Psoas muscle (tissue), 8 donors: ENCODE data around the gene ELMO1. TPM values are rescaled to one million over a fixed set of nuclear protein-coding genes. Genes with fewer than 3 reads are reported as not detected.

Source experiments
- ATAC-seq, 4 donors: fragments of 200-7000 bp; cut with Tn5 transposase; one replicate each; pipeline ENCODE4 v1.9.1; 2020; ENCODE audit warnings: moderate library complexity in 3 of 4, mild to moderate bottlenecking in 2 of 4
- DNase-seq, 2 donors: peaks; one replicate each; pipeline ENCODE4 v3.0.0-alpha.2; 2020
- H3K27ac ChIP-seq: fragments of 200-600 bp; one replicate; pipeline ENCODE4 v1.8.0; 2022
- H3K27me3 ChIP-seq, 3 donors: fragments of 200-600 bp in 1 of 3; one replicate each; pipeline versions ENCODE4 v1.6.1 to v1.8.0; 2013 to 2022; ENCODE audit warnings: low read length in 2 of 3, mild to moderate bottlenecking in 2 of 3, moderate library complexity in 1 of 3; ENCODE audit not compliant: insufficient read depth in 3 of 3
- H3K36me3 ChIP-seq, 2 donors: fragments of 200-600 bp in 1 of 2; one replicate each; pipeline versions ENCODE4 v1.6.1 to v1.8.0; 2013 to 2022; ENCODE audit warnings: low read depth in 1 of 2, mild to moderate bottlenecking in 1 of 2, moderate library complexity in 1 of 2; ENCODE audit not compliant: insufficient read depth in 1 of 2
- H3K4me1 ChIP-seq: fragments of 200-600 bp; one replicate; pipeline ENCODE4 v1.8.0; 2022
- H3K4me3 ChIP-seq: fragments of 200-600 bp; one replicate; pipeline ENCODE4 v1.8.0; 2022; ENCODE audit warnings: mild to moderate bottlenecking
- H3K9me3 ChIP-seq: fragments of 200-600 bp; one replicate; pipeline ENCODE4 v1.8.0; 2022
- WGBS, 3 donors: extraction: QIAGEN DNeasy Blood & Tissue Kit; methylation state at CpG; one replicate each; pipeline versions ENCODE4 v1.1.6 to v1.1.7; 2013; 5-methylcytosine and 5-hydroxymethylcytosine counted together
- intact Hi-C, 2 donors: fragments of 100-400 bp; cut with DNase I; formaldehyde crosslinking; loops; one replicate each; pipeline versions ENCODE4 v1.11.0 to v1.14.2; 2022
- polyA plus RNA-seq, 3 donors: library from polyadenylated mRNA; stranded (reverse); fragments of 200-250 nt; gene quantifications; one replicate each; pipeline ENCODE4 v1.2.3, GENCODE V29; 2013
- total RNA-seq, 4 donors: library from RNA; stranded (reverse); fragmentation: NEBNext Ultra II Directional in 2 of 4; extraction: Animal tissue kit (Norgen Biotek cat#: 25700) in 2 of 4; gene quantifications; one replicate each; pipeline versions ENCODE4 v1.2.1 to v1.2.4, GENCODE V29; 2021 to 2023
- TF ChIP-seq, protein P1 (sequence below): fragments of 200-600 bp; IDR thresholded peaks from one replicate; pipeline ENCODE4 v1.8.0; 2022; ENCODE audit warnings: antibody characterized with exemption
- donor health status: healthy with polysubstance abuse.
- donor health status: DM: no; HTN: no; CAD: no; lungs with moderate emphysema.
- donor health status: Bipolar disorder and iron deficiency.
- donor health status: healthy.
- donor health status: DM: yes; HTN: yes; CAD: no.
- donor health status: DM: no; HTN: no; CAD: no.
- donor health status: DM: no; HTN: no; CAD: no.
- donor health status: DM: yes; HTN: yes; CAD: no.

Gene ELMO1
- total and polyA plus RNA-seq, 7 donors, result 2.8 to 8.1 (median 6.9) TPM

DNA sequence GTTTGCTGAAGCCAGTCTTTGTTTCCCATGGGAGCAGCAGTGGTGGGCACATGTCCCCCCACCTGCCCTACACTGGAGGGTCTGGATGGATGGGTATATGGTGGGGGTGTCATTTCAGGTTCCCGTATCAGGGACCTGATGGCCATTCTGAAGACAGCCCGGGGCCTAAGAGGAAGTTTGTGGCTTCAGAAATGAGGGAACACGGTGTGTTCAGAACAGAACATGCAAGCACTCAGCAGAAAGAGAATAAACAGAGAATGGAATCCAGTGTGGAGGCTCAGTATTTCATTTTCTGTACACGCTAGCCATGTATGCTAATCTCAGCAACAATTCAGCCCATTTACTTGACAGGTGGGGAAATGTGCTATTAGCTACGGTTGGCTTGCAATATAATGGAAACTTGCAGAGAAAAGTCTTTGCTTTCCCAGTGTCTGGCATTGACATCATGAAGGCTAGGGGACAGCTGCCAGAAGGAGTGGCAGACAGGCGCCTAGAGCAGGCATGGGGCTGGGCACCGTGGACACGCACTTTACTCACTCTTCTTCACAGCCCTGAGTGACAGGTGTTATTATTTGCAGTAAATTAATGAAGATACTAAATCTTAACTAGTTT is 98.6 kb downstream of the ELMO1 start:
- Histone ChIP-seq H3K4me1 (no peaks in the 10 kb centered on the region), H3K27ac (no peak overlapping the region), H3K4me3 (no peak overlapping the region), H3K27me3 (no peaks in the 10 kb centered on the region), H3K36me3 (no peaks in the 10 kb centered on the region), H3K9me3 (no peaks in the 10 kb centered on the region)
- TF ChIP-seq, protein P1, sequence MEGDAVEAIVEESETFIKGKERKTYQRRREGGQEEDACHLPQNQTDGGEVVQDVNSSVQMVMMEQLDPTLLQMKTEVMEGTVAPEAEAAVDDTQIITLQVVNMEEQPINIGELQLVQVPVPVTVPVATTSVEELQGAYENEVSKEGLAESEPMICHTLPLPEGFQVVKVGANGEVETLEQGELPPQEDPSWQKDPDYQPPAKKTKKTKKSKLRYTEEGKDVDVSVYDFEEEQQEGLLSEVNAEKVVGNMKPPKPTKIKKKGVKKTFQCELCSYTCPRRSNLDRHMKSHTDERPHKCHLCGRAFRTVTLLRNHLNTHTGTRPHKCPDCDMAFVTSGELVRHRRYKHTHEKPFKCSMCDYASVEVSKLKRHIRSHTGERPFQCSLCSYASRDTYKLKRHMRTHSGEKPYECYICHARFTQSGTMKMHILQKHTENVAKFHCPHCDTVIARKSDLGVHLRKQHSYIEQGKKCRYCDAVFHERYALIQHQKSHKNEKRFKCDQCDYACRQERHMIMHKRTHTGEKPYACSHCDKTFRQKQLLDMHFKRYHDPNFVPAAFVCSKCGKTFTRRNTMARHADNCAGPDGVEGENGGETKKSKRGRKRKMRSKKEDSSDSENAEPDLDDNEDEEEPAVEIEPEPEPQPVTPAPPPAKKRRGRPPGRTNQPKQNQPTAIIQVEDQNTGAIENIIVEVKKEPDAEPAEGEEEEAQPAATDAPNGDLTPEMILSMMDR, result no peak
- WGBS, 3 donors, result 40 to 60% (median 49%) methylated on average over 8 of the region's 8 CpGs
- DNase-seq (no peak), ATAC-seq (no peak)
- intact Hi-C loops, result loop anchor here in 1 of 2 donors (5.0 kb wide), 1 partner anchor 97 kb away; the partner anchor contains the start of gene ELMO1

DNA sequence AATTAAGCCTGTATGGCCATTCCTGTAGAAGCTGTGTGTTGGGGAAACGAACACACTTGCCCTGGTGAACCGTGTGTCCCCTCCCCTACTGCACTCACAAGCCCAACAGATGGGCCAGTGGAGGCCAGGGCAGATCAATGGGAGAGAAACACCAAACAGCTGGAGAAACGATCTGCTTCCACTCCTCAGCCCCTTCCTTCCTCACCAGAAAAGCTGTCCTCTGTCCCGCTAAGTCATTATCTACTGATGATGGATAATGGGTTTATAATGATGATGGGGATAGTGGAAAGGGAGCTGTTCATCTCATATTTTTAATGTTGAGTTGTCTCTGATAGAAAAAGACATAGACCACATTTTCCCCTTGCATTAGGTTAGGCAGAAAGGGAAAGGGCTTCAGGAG is 99.7 kb downstream of the ELMO1 start:
- intact Hi-C loops, result no loop called here
- ATAC-seq (no peak), DNase-seq (no peak)
- Histone ChIP-seq H3K27me3 (no peaks in the 10 kb centered on the region), H3K4me3 (no peak overlapping the region), H3K4me1 (no peaks in the 10 kb centered on the region), H3K36me3 (no peaks in the 10 kb centered on the region), H3K27ac (no peak overlapping the region), H3K9me3 (no peaks in the 10 kb centered on the region)
- TF ChIP-seq, protein P1, result no peak
- WGBS, 3 donors, result 46 to 60% (median 52%) methylated on average over 4 of the region's 4 CpGs

DNA sequence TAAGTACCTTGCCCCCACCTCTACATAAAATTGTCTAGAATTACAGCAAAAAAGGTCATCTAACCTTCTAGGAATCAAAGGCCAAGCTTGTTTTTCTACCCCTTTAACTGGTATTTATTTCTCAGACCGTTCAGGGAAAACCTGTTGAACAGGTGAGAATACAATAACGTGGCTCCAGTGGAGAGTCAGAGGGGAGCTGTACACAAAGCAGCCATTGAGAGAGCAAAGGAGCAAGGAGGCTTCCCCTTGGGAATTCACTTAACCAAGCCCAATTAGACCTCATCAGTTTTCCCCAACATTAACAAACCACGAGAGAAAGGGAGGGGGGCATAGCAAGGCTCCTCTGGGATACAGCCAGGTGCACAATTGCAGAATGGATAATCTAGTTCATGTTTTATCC is 101.9 kb downstream of the ELMO1 start:
- TF ChIP-seq, protein P1, result no peak
- Histone ChIP-seq H3K4me3 (no peak overlapping the region), H3K36me3 (no peaks in the 10 kb centered on the region), H3K9me3 (no peaks in the 10 kb centered on the region), H3K27me3 (no peaks in the 10 kb centered on the region), H3K4me1 (no peaks in the 10 kb centered on the region), H3K27ac (no peak overlapping the region)
- intact Hi-C loops, result no loop called here
- WGBS, 3 donors, result 45 to 62% (median 58%) methylated on average over 3 of the region's 3 CpGs
- ATAC-seq (no peak), DNase-seq (no peak)

DNA sequence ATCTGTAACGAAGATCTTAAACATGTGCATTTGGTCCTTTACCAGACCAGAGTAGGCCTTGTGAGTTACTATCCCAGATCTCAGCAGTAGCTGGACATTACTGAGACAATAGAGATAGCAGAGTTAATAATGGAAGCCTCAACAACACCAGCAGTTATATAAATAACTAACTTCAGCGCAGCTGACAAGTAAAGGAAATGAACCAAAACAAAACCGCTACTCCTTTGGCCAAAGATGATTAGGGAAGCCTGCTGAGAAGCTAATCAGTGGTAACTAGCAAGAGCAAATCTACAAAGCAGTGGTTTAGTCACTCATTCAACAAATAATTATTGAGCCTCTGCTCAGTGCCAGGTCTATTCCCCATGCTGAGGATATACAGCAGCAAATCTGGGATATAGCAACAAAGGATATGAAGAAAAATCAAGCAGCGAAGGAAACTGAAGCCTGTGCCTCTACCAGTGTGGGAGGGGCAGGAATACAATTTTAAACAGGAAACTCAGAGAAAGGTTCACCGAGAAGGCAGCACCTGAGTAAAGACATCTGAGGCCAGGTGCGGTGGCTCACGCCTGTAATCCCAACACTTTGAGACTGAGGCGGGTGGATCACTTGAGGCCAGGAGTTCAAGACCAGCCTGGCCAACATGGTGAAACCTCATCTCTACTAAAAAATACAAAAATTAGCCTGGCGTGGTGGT is 103.6 kb downstream of the ELMO1 start:
- Histone ChIP-seq H3K27ac (no peak overlapping the region), H3K4me3 (no peak overlapping the region), H3K36me3 (no peaks in the 10 kb centered on the region), H3K9me3 (no peaks in the 10 kb centered on the region), H3K4me1 (no peaks in the 10 kb centered on the region), H3K27me3 (no peaks in the 10 kb centered on the region)
- 71 to 75% (median 75%) methylated on average over 9 of the region's 9 CpGs for WGBS, 3 donors
- intact Hi-C loops, result no loop called here
- no peak for DNase-seq
- ATAC-seq, result no peak
- TF ChIP-seq, protein P1, result no peak
